NCI-H2227 treated with DMSO at 0.1 percent for 48 hours (cell line): Measurements from ENCODE around the gene MTG2.

Source experiments
- DNase-seq: peaks from one replicate; lab custom pipeline; 2025; lab: John Stamatoyannopoulos, UW

MTG2 gene

GRCh38 chr20:62183426-62184142, 756 bp downstream of the MTG2 start:
- DNase-seq, result peak; percentile 28

- DNase-seq, result no peak
These were observed 3.2 kb downstream of the MTG2 start for GRCh38 chr20:62186096-62186426.

- DNase-seq, result no peak
These were observed 4.3 kb downstream of the MTG2 start for GRCh38 chr20:62186887-62187866.

- no peak for DNase-seq
These were observed 8.0 kb downstream of the MTG2 start for GRCh38 chr20:62190639-62191411.

- DNase-seq, result no peak
These were observed 9.1 kb downstream of the MTG2 start for GRCh38 chr20:62191781-62192559.

- no peak for DNase-seq
These were observed 9.8 kb downstream of the MTG2 start for GRCh38 chr20:62192635-62193034.

GRCh38 chr20:62193079-62194025, 10.5 kb downstream of the MTG2 start:
- DNase-seq, result no peak

GRCh38 chr20:62195075-62195405, 12.2 kb downstream of the MTG2 start:
- no peak for DNase-seq

GRCh38 chr20:62195736-62196135, 12.9 kb downstream of the MTG2 start:
- DNase-seq, result no peak

GRCh38 chr20:62196286-62196685, 13.5 kb downstream of the MTG2 start:
- DNase-seq, result no peak

- DNase-seq, result no peak
These were observed 14.5 kb downstream of the MTG2 start for GRCh38 chr20:62197311-62197710.

GRCh38 chr20:62197801-62198200, 15.0 kb downstream of the MTG2 start:
- DNase-seq, result no peak

- DNase-seq, result no peak
These were observed 15.7 kb downstream of the MTG2 start for GRCh38 chr20:62198496-62198895.

GRCh38 chr20:62198931-62199330, 16.1 kb downstream of the MTG2 start:
- DNase-seq, result no peak

GRCh38 chr20:62200491-62201172, 17.8 kb downstream of the MTG2 start:
- no peak for DNase-seq

- DNase-seq, result no peak
These were observed 18.6 kb downstream of the MTG2 start for GRCh38 chr20:62201173-62202082.

- no peak for DNase-seq
These were observed 19.2 kb downstream of the MTG2 start for GRCh38 chr20:62202083-62202395.

- DNase-seq, result no peak
These were observed 20.0 kb downstream of the MTG2 start for GRCh38 chr20:62202676-62203377.
